Subcutaneous adipose tissue (tissue), 4 donors: ENCODE results near the gene PPP2R2C. TPM values are rescaled to one million over a fixed set of nuclear protein-coding genes. Genes with fewer than 3 reads are reported as not detected.

Experiments used
- CTCF ChIP-seq: fragments of 450-650 bp; IDR thresholded peaks from one replicate; pipeline ENCODE4 v1.5.1; 2016; ENCODE audit warnings: low read depth, mild to moderate bottlenecking, control low read depth, antibody characterized with exemption, moderate library complexity
- total RNA-seq, 4 donors: library from RNA; depleted of rRNA; stranded (reverse); fragments of >200 nt; gene quantifications; one replicate each; pipeline ENCODE4 v1.1.0, GENCODE V29; 2016

The PPP2R2C gene
- total RNA-seq, 4 donors from 2014 or later = 0.17 to 2.0 (median 0.49) TPM; not detected in 1

- no peak for TF ChIP-seq CTCF
Measured at GRCh38 chr4:6295495-6295894, 176.9 kb downstream of the PPP2R2C start.

GRCh38 chr4:6294705-6295421 lies 177.6 kb downstream of the PPP2R2C start:
- TF ChIP-seq CTCF = no peak

- no peak for TF ChIP-seq CTCF
Measured at GRCh38 chr4:6293661-6294060, 178.8 kb downstream of the PPP2R2C start.

- no peak for TF ChIP-seq CTCF
Measured at GRCh38 chr4:6293097-6293445, 179.3 kb downstream of the PPP2R2C start.

GRCh38 chr4:6292376-6293096 lies 179.9 kb downstream of the PPP2R2C start:
- no peak for TF ChIP-seq CTCF

GRCh38 chr4:6291784-6292297 lies 180.6 kb downstream of the PPP2R2C start:
- no peak for TF ChIP-seq CTCF

GRCh38 chr4:6290769-6291547 lies 181.5 kb downstream of the PPP2R2C start:
- TF ChIP-seq CTCF = no peak
